PFSK-1 (cell line): Measurements from ENCODE around the gene KRT4.

Source experiments
- POLR2AphosphoS5 ChIP-seq: IDR thresholded peaks from 2 replicates; pipeline ENCODE4 v1.6.1; 2012; ENCODE audit warnings: low read depth, mild to moderate bottlenecking, control low read depth, low read length, moderate library complexity
- REST ChIP-seq, 2 experiments: IDR thresholded peaks; 2 replicates each; pipeline versions ENCODE4 v1.6.1 to v1.8.0; 2011 to 2012; ENCODE audit warnings: low read depth in 2 of 2, low read length in 2 of 2, control low read depth in 1 of 2, inconsistent platforms in 1 of 2, mild to moderate bottlenecking in 1 of 2, moderate library complexity in 1 of 2; ENCODE audit not compliant: insufficient read depth in 1 of 2
- TAF1 ChIP-seq: IDR thresholded peaks from 2 replicates; pipeline ENCODE4 v1.6.1; 2012; ENCODE audit warnings: low read length, control low read depth, borderline replicate concordance; ENCODE audit not compliant: insufficient read depth

- TF ChIP-seq POLR2AphosphoS5 (no peak), REST (IDR thresholded peaks at IDR 0.05; ENCODE audit: insufficient read depth in 1 of 2, low read depth in 2 of 2, low read length in 2 of 2) (no peak), TAF1 (no peak)
Measured at GRCh38 chr12:52759218-52759617, 54.7 kb downstream of the KRT4 start.
